Measurements from ENCODE around the gene ACOT7.

Gene ACOT7

DNA sequence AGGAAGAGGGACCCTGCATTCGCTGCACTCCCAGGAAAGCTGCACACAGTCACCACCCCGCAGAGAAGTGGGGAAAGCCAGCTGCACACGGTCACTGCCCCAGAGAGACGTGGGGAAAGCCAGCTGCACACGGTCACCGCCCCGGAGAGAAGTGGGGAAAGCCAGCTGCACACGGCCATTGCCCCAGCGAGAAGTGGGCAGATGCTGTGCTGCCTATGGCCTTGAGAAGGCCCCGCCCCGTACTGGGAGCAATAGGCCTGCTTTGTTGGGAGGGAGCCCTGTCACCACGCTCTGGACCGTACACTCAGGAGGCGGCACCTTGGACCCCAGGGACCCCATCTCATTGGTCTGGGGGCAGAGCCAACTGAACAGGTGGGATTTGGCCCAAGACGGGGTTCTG, 128.4 kb downstream of the ACOT7 start:
- H3K4me3 ChIP-seq (ENCODE audit: low read length) = no peak overlapping the region
- no peak for DNase-seq (ENCODE audit: low read depth, low spot score)

DNA sequence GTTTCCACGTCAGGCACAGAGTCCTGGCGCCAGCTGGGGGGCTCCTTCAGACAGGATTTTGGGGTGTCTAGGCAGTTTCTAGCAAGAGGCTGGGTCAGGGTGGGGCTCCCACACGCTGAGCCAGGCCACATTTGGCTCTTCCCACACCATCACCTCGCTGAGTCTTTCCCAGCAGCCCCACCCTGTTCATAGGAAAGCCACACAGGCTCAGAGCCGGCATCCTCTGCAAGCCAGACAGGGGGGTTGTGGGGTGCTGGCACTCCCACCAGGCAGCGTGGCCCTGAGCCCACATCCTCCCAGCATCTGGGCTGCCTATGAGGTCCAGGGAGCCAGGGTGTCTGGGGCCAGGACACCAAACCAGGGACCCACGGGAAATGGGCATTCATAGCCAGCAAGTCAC, 129.9 kb downstream of the ACOT7 start:
- no peak overlapping the region for H3K4me3 ChIP-seq (ENCODE audit: low read length)
- DNase-seq (ENCODE audit: low read depth, low spot score) = no peak

GRCh38 chr1:6262555-6263420, 130.8 kb downstream of the ACOT7 start:
- H3K4me3 ChIP-seq (ENCODE audit: low read length) = no peak overlapping the region
- no peak for DNase-seq (ENCODE audit: low read depth, low spot score)

- no peak overlapping the region for H3K4me3 ChIP-seq (ENCODE audit: low read length)
- no peak for DNase-seq (ENCODE audit: low read depth, low spot score)
These were observed 132.0 kb downstream of the ACOT7 start for GRCh38 chr1:6261615-6261995.

DNA sequence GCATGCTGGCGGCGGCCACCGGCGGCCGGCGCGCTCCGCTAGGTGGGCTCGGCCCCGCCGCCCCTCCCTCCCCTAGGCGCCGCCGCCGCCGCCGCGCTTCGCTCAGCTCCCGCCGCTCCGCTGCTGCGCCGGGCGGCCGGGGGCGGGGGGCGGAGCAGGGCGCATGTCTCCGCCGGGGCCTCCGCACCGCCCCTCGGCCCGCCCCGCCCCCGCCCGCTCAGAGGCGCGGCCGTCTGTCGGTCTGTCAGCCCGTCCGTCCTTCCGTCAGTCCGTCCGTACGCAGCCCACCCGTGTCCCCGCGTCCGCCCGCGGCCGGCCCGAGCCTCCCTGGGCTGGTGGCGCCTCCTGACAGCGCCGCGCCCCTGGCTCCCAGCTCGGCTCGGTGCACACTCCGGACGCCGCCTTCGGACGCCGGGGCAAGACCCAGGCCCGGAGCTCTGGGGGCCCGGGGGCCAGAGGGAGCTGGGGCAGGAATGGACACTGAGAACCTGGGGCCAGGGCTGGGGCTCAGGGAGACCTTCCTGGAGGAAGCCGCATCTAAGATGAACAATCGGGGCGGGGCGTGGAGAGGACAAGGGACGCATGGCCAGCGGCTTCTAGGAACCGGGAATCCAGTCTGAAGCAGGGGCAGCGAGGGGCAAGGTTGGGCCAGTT, 132.5 kb downstream of the ACOT7 start, which contains the start of gene GPR153:
Gene GPR153, minus strand, starts transcription at position 138 of the 654 bp plus-strand sequence. CDS start 6,193 bp downstream, outside the sequence.
- peak within 1 kb of the TSS; percentile 57 for H3K4me3 ChIP-seq (ENCODE audit: low read length)
- no peak for DNase-seq (ENCODE audit: low read depth, low spot score)

DNA sequence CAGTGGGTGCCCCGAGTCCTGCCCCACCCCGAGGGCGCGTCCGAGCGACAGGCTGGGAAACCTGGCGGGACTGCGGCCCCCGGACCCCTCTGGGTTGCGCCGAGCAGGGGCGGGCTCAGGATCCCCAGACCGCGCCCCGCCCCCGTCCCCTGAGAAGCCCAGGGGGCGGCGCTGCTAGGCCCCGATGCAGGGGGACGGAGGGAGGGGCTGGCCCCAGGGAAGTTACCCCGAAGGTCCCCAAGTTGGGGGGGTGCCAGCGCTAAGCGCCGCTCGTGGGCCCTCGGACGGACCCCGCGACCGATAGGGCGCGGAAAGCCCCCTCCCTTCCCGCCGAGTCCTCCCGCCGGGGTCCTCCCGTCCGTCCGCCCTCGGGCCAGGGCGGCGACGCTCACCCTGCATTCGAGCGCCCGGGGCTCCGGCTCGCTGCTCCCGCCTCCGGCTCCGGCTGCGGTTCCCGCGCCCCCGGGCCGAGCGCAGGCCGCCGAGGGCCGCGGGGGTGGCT, 133.1 kb downstream of the ACOT7 start:
- DNase-seq (ENCODE audit: low read depth, low spot score) = no peak

GRCh38 chr1:6259491-6260362, 133.8 kb downstream of the ACOT7 start:
- H3K4me3 ChIP-seq (ENCODE audit: low read length) = peak overlapping the region; percentile 57
- DNase-seq (ENCODE audit: low read depth, low spot score) = peak; percentile 82

More for the DNA sequence above, 133.1 kb downstream of the ACOT7 start:
- H3K4me3 ChIP-seq (ENCODE audit: low read length) = peak overlapping the region; percentile 57

GRCh38 chr1:6258675-6259074, 134.9 kb downstream of the ACOT7 start:
- H3K4me3 ChIP-seq (ENCODE audit: low read length) = no peak overlapping the region
- no peak for DNase-seq (ENCODE audit: low read depth, low spot score)

DNA sequence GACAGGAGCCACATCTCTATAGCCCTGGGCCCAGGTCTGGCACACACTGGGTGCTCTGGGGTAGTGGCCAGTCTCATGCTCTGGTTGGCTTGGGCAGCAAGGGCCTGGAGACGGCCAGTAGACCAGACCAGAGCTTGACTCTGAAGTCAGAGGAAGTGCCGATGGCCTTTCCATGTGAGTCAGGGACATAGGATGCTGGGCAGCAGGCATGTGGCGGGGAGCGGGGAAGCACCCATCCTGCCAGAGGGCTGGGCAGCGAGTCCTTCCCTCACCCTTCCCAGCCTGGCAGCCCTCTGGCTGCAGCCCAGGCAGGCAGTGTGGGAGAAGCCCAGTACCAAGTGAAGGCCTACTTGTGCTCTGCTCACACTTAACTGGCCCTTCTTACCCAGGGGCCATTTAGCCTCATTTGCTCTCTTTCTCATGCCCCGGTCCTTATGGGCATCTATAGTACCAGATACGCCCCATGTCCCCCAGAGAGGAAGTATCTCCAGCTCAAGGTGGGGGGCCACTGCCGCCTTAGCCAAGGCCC, 136.0 kb downstream of the ACOT7 start:
- H3K4me3 ChIP-seq (ENCODE audit: low read length) = no peak overlapping the region
- no peak for DNase-seq (ENCODE audit: low read depth, low spot score)

GRCh38 chr1:6256645-6257044, 136.9 kb downstream of the ACOT7 start:
- DNase-seq (ENCODE audit: low read depth, low spot score) = no peak
- no peak overlapping the region for H3K4me3 ChIP-seq (ENCODE audit: low read length)

- no peak overlapping the region for H3K4me3 ChIP-seq (ENCODE audit: low read length)
- no peak for DNase-seq (ENCODE audit: low read depth, low spot score)
These were observed 138.9 kb downstream of the ACOT7 start for GRCh38 chr1:6254691-6255090.

DNA sequence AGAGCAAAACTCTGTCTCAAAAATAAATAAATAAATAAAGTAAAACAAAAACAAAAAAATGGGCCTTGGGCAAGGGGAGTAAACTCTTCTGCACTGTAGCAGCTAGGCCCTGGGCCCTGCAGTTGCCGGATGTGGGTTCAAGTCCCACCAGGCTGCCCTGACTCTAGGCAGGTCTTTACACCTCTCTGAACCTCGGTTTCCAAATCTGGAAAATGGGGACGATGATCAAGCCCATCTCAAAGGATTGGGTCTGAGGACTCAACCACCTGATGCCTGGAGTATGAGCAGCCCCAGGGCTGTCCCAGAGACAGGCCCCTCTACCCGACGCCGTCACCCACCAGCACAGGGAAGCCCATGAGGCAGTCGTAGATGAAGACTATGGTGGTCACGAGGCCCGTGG, 140.2 kb downstream of the ACOT7 start:
- no peak for DNase-seq (ENCODE audit: low read depth, low spot score)
- no peak overlapping the region for H3K4me3 ChIP-seq (ENCODE audit: low read length)

DNA sequence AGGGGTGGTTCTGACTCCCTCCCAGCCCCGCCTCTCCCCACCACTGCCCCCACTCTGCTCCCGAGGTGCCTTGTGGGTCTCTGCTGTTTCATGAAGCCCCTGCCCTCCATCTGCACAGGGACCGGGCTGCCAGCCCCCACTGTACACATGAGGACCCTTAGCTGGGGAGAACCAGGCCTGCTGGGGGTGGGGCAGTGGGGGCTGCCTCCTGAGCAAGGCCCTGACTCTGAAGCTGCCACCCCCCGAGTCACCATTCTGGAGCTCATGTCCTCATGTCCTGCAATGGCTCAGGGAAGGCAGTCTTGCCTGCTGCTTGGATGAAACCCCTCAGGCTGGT, 141.2 kb downstream of the ACOT7 start:
- no peak for DNase-seq (ENCODE audit: low read depth, low spot score)
- H3K4me3 ChIP-seq (ENCODE audit: low read length) = no peak overlapping the region

GRCh38 chr1:6251681-6252373, 141.7 kb downstream of the ACOT7 start:
- DNase-seq (ENCODE audit: low read depth, low spot score) = no peak
- H3K4me3 ChIP-seq (ENCODE audit: low read length) = no peak overlapping the region

DNA sequence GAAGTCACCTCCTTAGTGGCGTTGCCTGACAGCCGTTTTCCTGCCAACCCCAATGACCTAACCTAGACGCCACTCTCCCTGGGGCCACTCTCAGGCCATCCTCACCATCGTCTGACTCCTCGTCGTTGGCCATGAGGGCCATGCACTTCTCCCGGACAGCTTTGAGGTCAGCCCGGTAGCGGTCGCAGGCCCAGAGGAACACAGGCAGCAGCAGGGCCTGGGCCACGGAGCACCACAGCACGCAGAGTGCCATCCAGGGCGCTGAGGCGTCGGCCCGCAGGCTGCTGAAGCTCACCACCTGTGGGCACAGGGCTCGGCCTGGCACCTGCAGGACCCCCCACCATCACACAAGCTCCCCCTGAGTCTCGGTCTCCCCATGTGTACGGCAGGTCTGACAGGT, 142.3 kb downstream of the ACOT7 start:
- DNase-seq (ENCODE audit: low read depth, low spot score) = no peak
- no peak overlapping the region for H3K4me3 ChIP-seq (ENCODE audit: low read length)

GRCh38 chr1:6249739-6250689, 143.6 kb downstream of the ACOT7 start:
- H3K4me3 ChIP-seq (ENCODE audit: low read length) = no peak overlapping the region
- no peak for DNase-seq (ENCODE audit: low read depth, low spot score)

- no peak overlapping the region for H3K4me3 ChIP-seq (ENCODE audit: low read length)
- no peak for DNase-seq (ENCODE audit: low read depth, low spot score)
These were observed 144.4 kb downstream of the ACOT7 start for GRCh38 chr1:6248932-6249738.
